Mesothelial cell of epicardium (in vitro differentiated cells): ENCODE data around the gene RAD51B. TPM values are rescaled to one million over a fixed set of nuclear protein-coding genes. Genes with fewer than 3 reads are reported as not detected.

Source experiments
- DNase-seq, 2 experiments: peaks; one replicate each; pipeline ENCODE4 v3.0.0; 2021; ENCODE audit warnings: low spot score in 2 of 2; ENCODE audit not compliant: unreplicated experiment in 2 of 2
- H3K27ac Mint-ChIP-seq: 2 replicates; pipeline ENCODE4 v1.8.0; 2021; ENCODE audit warnings: mixed read lengths
- H3K27me3 Mint-ChIP-seq: 2 replicates; pipeline ENCODE4 v1.8.0; 2021; ENCODE audit warnings: low read depth, mixed read lengths
- H3K36me3 Mint-ChIP-seq: 2 replicates; pipeline ENCODE4 v1.8.0; 2021; ENCODE audit warnings: mixed read lengths
- H3K4me1 Mint-ChIP-seq: 2 replicates; pipeline ENCODE4 v1.8.0; 2021; ENCODE audit warnings: mixed read lengths
- H3K4me3 Mint-ChIP-seq: 2 replicates; pipeline ENCODE4 v1.8.0; 2021; ENCODE audit warnings: mild to moderate bottlenecking, moderate library complexity, mixed read lengths
- H3K9me3 Mint-ChIP-seq: 2 replicates; pipeline ENCODE4 v1.8.0; 2021; ENCODE audit warnings: mixed read lengths
- CTCF ChIP-seq: fragments of 200-600 bp; sonication (generic); IDR thresholded peaks from one replicate; pipeline ENCODE4 v1.5.0; 2021; ENCODE audit warnings: antibody characterized with exemption; ENCODE audit not compliant: unreplicated experiment
- total RNA-seq: library from RNA; stranded (reverse); gene quantifications from 3 replicates; pipeline ENCODE4 v1.2.1, GENCODE V29; 2021

RAD51B gene
- total RNA-seq, 1 donor from 2014 or later: 34.7 TPM

GRCh38 chr14:68327231-68327630 lies 507.7 kb downstream of the RAD51B start:
- peaks cover 3% of the 10 kb centered on the region for H3K9me3 Mint-ChIP-seq
- no peak for TF ChIP-seq CTCF
- no peak for DNase-seq
- no peaks in the 10 kb centered on the region for H3K27me3 Mint-ChIP-seq
- H3K4me1 Mint-ChIP-seq: peaks cover 19% of the 10 kb centered on the region
- no peaks in the 10 kb centered on the region for H3K36me3 Mint-ChIP-seq
- H3K4me3 Mint-ChIP-seq: no peak overlapping the region
- peak overlapping the region; percentile 62 for H3K27ac Mint-ChIP-seq

- H3K4me3 Mint-ChIP-seq: no peak overlapping the region
- no peak for DNase-seq
- H3K9me3 Mint-ChIP-seq: peaks cover 3% of the 10 kb centered on the region
- TF ChIP-seq CTCF: no peak
- peaks cover 27% of the 10 kb centered on the region for H3K4me1 Mint-ChIP-seq
- H3K27me3 Mint-ChIP-seq: no peaks in the 10 kb centered on the region
- no peaks in the 10 kb centered on the region for H3K36me3 Mint-ChIP-seq
- no peak overlapping the region for H3K27ac Mint-ChIP-seq
Measured at GRCh38 chr14:68328509-68328908, 508.9 kb downstream of the RAD51B start.

GRCh38 chr14:68331426-68331825 lies 511.8 kb downstream of the RAD51B start:
- no peak for TF ChIP-seq CTCF
- H3K4me3 Mint-ChIP-seq: no peak overlapping the region
- H3K27ac Mint-ChIP-seq: peak overlapping the region; percentile 48
- no peaks in the 10 kb centered on the region for H3K9me3 Mint-ChIP-seq
- peaks cover 31% of the 10 kb centered on the region for H3K4me1 Mint-ChIP-seq
- DNase-seq: no peak
- no peaks in the 10 kb centered on the region for H3K36me3 Mint-ChIP-seq
- H3K27me3 Mint-ChIP-seq: no peaks in the 10 kb centered on the region

GRCh38 chr14:68331991-68332390 lies 512.4 kb downstream of the RAD51B start:
- Mint-ChIP-seq H3K4me1 (peaks cover 31% of the 10 kb centered on the region), H3K27me3 (no peaks in the 10 kb centered on the region), H3K4me3 (no peak overlapping the region), H3K36me3 (no peaks in the 10 kb centered on the region), H3K27ac (peak overlapping the region; percentile 85), H3K9me3 (no peaks in the 10 kb centered on the region)
- DNase-seq: no peak
- TF ChIP-seq CTCF: no peak

GRCh38 chr14:68333262-68333661 lies 513.7 kb downstream of the RAD51B start:
- DNase-seq: no peak
- Mint-ChIP-seq H3K4me1 (peaks cover 28% of the 10 kb centered on the region), H3K4me3 (no peak overlapping the region), H3K27me3 (no peaks in the 10 kb centered on the region), H3K9me3 (no peaks in the 10 kb centered on the region), H3K36me3 (no peaks in the 10 kb centered on the region), H3K27ac (peak overlapping the region; percentile 85)
- TF ChIP-seq CTCF: no peak

- H3K27ac Mint-ChIP-seq: peak overlapping the region; percentile 24
- no peak for TF ChIP-seq CTCF
- no peak overlapping the region for H3K4me3 Mint-ChIP-seq
- peaks cover 29% of the 10 kb centered on the region for H3K4me1 Mint-ChIP-seq
- no peaks in the 10 kb centered on the region for H3K36me3 Mint-ChIP-seq
- DNase-seq: no peak
- no peaks in the 10 kb centered on the region for H3K27me3 Mint-ChIP-seq
- H3K9me3 Mint-ChIP-seq: no peaks in the 10 kb centered on the region
Measured at GRCh38 chr14:68335312-68335711, 515.7 kb downstream of the RAD51B start.
